SK-N-SH treated with all-trans-retinoic acid at 6 μM for 48 hours (cell line): ENCODE measurements around the gene IMPACT.

Experiments used
- BACH2 ChIP-seq: fragments of 250-450 bp; sonication (Bioruptor Pico); IDR thresholded peaks from 2 replicates; pipeline ENCODE4 v1.9.0; 2021; ENCODE audit warnings: mild to moderate bottlenecking, borderline replicate concordance
- POU6F1 ChIP-seq: fragments of 250-450 bp; sonication (Bioruptor Pico); IDR thresholded peaks from 2 replicates; pipeline ENCODE4 v1.8.0; 2021; ENCODE audit warnings: low read depth, mild to moderate bottlenecking, moderate library complexity, borderline replicate concordance
- ZFP30 ChIP-seq: fragments of 450-650 bp; formaldehyde crosslinking; IDR thresholded peaks from 2 replicates; pipeline ENCODE4 v1.5.0; 2022; ENCODE audit warnings: mild to moderate bottlenecking, moderate library complexity

DNA sequence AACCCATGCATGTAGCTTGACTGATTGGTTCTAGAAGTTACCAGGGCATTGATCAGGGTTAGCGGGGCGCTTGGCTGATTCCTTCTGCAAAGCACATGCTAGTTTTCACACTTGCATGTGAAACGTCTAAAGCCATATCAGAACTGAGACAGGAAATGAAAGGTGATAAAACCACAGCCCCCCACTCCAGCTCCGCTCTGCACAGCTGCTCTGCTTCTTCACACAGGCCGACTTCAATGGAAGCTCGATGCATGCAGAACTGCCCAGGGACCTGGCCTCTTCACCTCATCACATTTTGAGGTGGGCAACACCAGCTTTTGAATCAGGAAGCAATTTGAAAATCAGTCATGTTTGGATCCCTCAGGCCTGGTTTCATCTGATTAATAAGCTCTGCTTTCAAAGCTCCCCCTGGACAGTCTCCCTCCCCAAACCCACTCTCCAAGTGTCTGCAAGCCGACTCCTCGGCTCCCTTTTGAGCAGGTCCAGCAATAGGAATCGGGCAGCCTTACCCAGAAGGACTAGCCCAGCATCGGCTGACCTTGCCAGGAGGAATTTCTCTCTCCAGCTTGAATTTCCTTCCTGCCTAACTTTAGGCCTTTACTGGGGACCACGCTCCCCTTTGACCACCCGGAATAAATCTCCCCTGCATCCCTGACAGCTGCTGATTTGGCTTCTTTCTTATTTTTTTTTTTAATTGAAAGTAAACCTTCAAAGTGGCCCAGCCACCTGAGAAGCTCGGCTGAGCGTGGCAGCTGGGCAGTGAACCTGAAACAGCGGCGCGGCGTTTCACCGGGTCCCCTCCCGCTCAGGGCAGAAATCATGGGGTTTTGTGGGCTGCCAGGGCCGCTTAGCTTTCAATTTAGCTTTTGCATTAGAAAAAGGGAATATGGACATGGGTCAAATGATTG lies 65.7 kb downstream of the IMPACT start:
- no peak for TF ChIP-seq POU6F1 (CRISPR knock-in tag)
- no peak for TF ChIP-seq ZFP30
- no peak for TF ChIP-seq BACH2 (CRISPR knock-in tag)
